Endothelial cell of umbilical vein (primary cell): Measurements from ENCODE around the gene ZSCAN5A.

Experiments
- CTCF ChIP-seq, 2 donors: IDR thresholded peaks; 1 replicate in 1 of 2; 2 replicates in 1 of 2; pipeline ENCODE4 v1.5.1; 2011; ENCODE audit warnings: low read length in 2 of 2, mild to moderate bottlenecking in 2 of 2, moderate library complexity in 2 of 2, control low read depth in 1 of 2, inconsistent platforms in 1 of 2, low read depth in 1 of 2; ENCODE audit not compliant: insufficient read depth in 1 of 2; ENCODE audit errors: extremely low read depth in 1 of 2
- EZH2 ChIP-seq: IDR thresholded peaks from 2 replicates; pipeline ENCODE4 v1.6.1; 2012; ENCODE audit warnings: borderline replicate concordance, low read depth, mild to moderate bottlenecking, moderate library complexity, low read length, inconsistent platforms; ENCODE audit not compliant: severe bottlenecking
- GATA2 ChIP-seq: IDR thresholded peaks from 2 replicates; pipeline ENCODE4 v1.7.0; 2011; ENCODE audit warnings: low read depth, mild to moderate bottlenecking, moderate library complexity, mixed read lengths, low read length; ENCODE audit not compliant: insufficient read length, insufficient read depth
- JUN ChIP-seq: IDR thresholded peaks from 2 replicates; pipeline ENCODE4 v1.6.1; 2011; ENCODE audit warnings: borderline replicate concordance, low read depth; ENCODE audit not compliant: insufficient read length, insufficient read depth
- MYC ChIP-seq: IDR thresholded peaks from one replicate; pipeline ENCODE4 v1.6.1; 2011; ENCODE audit warnings: mild to moderate bottlenecking, low read depth, low read length
- POLR2A ChIP-seq: IDR thresholded peaks from 2 replicates; pipeline ENCODE4 v1.6.1; 2012; ENCODE audit warnings: low read depth, mild to moderate bottlenecking, control low read depth, low read length

DNA sequence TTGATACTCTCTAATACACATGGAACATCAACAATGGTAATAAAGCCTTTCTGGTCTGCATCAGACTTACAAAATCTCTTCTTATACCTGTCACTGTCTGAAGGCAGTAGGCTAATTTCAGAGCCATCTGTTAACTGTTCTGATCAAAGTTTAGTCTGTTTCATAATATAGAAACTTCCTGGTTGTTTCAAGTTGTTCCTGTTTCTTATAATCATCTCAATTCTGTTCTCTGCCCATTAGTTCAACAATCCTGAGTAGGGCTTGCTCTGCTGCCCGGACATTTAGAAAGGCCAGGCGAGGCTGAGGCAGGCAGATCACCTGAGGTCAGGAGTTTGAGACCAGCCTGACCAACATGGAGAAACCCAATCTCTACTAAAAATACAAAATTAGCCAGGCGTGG, 5.4 kb upstream of the ZSCAN5A start:
- TF ChIP-seq CTCF (IDR thresholded peaks at IDR 0.05; ENCODE audit: extremely low read depth in 1 of 2, insufficient read depth in 1 of 2, low read depth in 1 of 2, low read length in 2 of 2) (no peak), GATA2 (no peak), EZH2 (no peak), JUN (no peak), POLR2A (no peak), MYC (no peak)
